GM23338 (cell line): ENCODE results near the gene THSD8. TPM values are rescaled to one million over a fixed set of nuclear protein-coding genes. Genes with fewer than 3 reads are reported as not detected.

Experiments
- ATAC-seq: fragments of 200-7000 bp; cut with Tn5 transposase; 3 replicates; pipeline ENCODE4 v1.9.1; 2020
- DNase-seq: peaks from one replicate; pipeline ENCODE4 v3.0.0-alpha.2; 2015; ENCODE audit warnings: low spot score
- H2AFZ ChIP-seq: fragments of 200-600 bp; sonication (generic); 2 replicates; pipeline ENCODE4 v1.8.0; 2016; ENCODE audit warnings: antibody characterized with exemption, mild to moderate bottlenecking, moderate library complexity
- H3F3A ChIP-seq: fragments of 200-600 bp; sonication (generic); replicated peaks from 2 replicates; pipeline ENCODE4 v1.8.0; 2017; ENCODE audit warnings: antibody characterized with exemption, mixed run types, low read depth
- H3K27ac ChIP-seq: fragments of 200-600 bp; sonication (generic); 2 replicates; pipeline ENCODE4 v1.6.1; 2016; ENCODE audit warnings: low read depth
- H3K27me3 ChIP-seq: fragments of 200-600 bp; sonication (generic); 2 replicates; pipeline ENCODE4 v1.8.0; 2016; ENCODE audit warnings: mild to moderate bottlenecking, mixed run types, moderate library complexity; ENCODE audit not compliant: insufficient read depth
- H3K36me3 ChIP-seq: fragments of 200-600 bp; sonication (generic); 2 replicates; pipeline ENCODE4 v1.8.0; 2016; ENCODE audit warnings: mild to moderate bottlenecking; ENCODE audit not compliant: insufficient read depth
- H3K4me1 ChIP-seq: fragments of 200-600 bp; sonication (generic); 2 replicates; pipeline ENCODE4 v1.8.0; 2016; ENCODE audit warnings: mild to moderate bottlenecking, moderate library complexity; ENCODE audit not compliant: insufficient read depth
- H3K4me2 ChIP-seq: fragments of 200-600 bp; sonication (generic); 2 replicates; pipeline ENCODE4 v1.7.1; 2017; ENCODE audit warnings: mixed run types
- H3K4me3 ChIP-seq: fragments of 200-600 bp; sonication (generic); 2 replicates; pipeline ENCODE4 v1.6.1; 2016; ENCODE audit warnings: mixed run types
- H3K79me2 ChIP-seq: fragments of 200-600 bp; sonication (generic); replicated peaks from 2 replicates; pipeline ENCODE4 v1.8.0; 2017; ENCODE audit warnings: mild to moderate bottlenecking; ENCODE audit not compliant: insufficient read depth
- H3K9me2 ChIP-seq: fragments of 200-600 bp; sonication (generic); 2 replicates; pipeline ENCODE4 v1.8.0; 2017; ENCODE audit not compliant: insufficient read depth
- H4K20me1 ChIP-seq: fragments of 200-600 bp; sonication (generic); replicated peaks from 2 replicates; pipeline ENCODE4 v1.8.0; 2017; ENCODE audit warnings: mild to moderate bottlenecking; ENCODE audit not compliant: insufficient read depth
- H3K27ac Mint-ChIP-seq: 2 replicates; pipeline ENCODE4 v1.8.0; 2020; ENCODE audit warnings: inconsistent platforms, mild to moderate bottlenecking, moderate library complexity, mixed read lengths
- H3K27me3 Mint-ChIP-seq: 3 replicates; pipeline ENCODE4 v1.8.0; 2022; ENCODE audit warnings: low read depth, mild to moderate bottlenecking, moderate library complexity, mixed read lengths, inconsistent platforms; ENCODE audit not compliant: insufficient read depth, poor library complexity
- H3K36me3 Mint-ChIP-seq: 3 replicates; pipeline ENCODE4 v1.8.0; 2021; ENCODE audit warnings: low read depth, mild to moderate bottlenecking, inconsistent platforms, moderate library complexity, mixed read lengths
- H3K4me1 Mint-ChIP-seq: 3 replicates; pipeline ENCODE4 v1.8.0; 2020; ENCODE audit warnings: mild to moderate bottlenecking, inconsistent platforms, mixed read lengths
- H3K4me3 Mint-ChIP-seq: 3 replicates; pipeline ENCODE4 v1.8.0; 2021; ENCODE audit warnings: moderate library complexity, mild to moderate bottlenecking, inconsistent platforms, mixed read lengths
- H3K9me3 Mint-ChIP-seq: 3 replicates; pipeline ENCODE4 v1.8.0; 2020; ENCODE audit warnings: moderate library complexity, mild to moderate bottlenecking, inconsistent platforms, mixed read lengths
- CREB1 ChIP-seq: fragments of 250-450 bp; sonication (Bioruptor Pico); IDR thresholded peaks from 2 replicates; pipeline ENCODE4 v1.5.0; 2020; ENCODE audit warnings: low read depth, mild to moderate bottlenecking, moderate library complexity
- EZH2phosphoT487 ChIP-seq: fragments of 200-600 bp; sonication (generic); IDR thresholded peaks from one replicate; pipeline ENCODE4 v1.8.1; 2018; ENCODE audit warnings: antibody characterized with exemption; ENCODE audit not compliant: unreplicated experiment
- POLR2AphosphoS5 ChIP-seq: IDR thresholded peaks from 2 replicates; pipeline ENCODE4 v1.6.1; 2016; ENCODE audit warnings: antibody characterized with exemption, low read depth
- STAT1 ChIP-seq: IDR thresholded peaks from one replicate; pipeline ENCODE4 v1.6.1; 2016; ENCODE audit warnings: antibody characterized with exemption; ENCODE audit not compliant: unreplicated experiment
- ZNF331 ChIP-seq: fragments of 250-450 bp; sonication (Bioruptor Pico); IDR thresholded peaks from 2 replicates; pipeline ENCODE4 v1.5.0; 2020; ENCODE audit warnings: low read depth, mild to moderate bottlenecking, moderate library complexity
- polyA plus RNA-seq: library from polyadenylated mRNA; unstranded; fragments of >200 nt; fragmentation: Nextera tagmentation; extraction: Ambion mirVana; gene quantifications from 2 replicates; pipeline ENCODE4 v1.2.1, GENCODE V29; 2016
- total RNA-seq: library from RNA; depleted of rRNA; stranded (reverse); fragments of >200 nt; shearing (Covaris generic); gene quantifications from 2 replicates; pipeline ENCODE4 v1.2.3, GENCODE V29; 2014
- TF ChIP-seq, protein P1 (sequence below): IDR thresholded peaks from one replicate; pipeline ENCODE4 v1.6.1; 2018; ENCODE audit warnings: antibody characterized with exemption; ENCODE audit not compliant: unreplicated experiment
- TF ChIP-seq, protein P2 (sequence below): fragments of 250-450 bp; sonication (Bioruptor Pico); IDR thresholded peaks from 2 replicates; pipeline ENCODE4 v1.5.0; 2020; ENCODE audit warnings: mild to moderate bottlenecking, moderate library complexity
- TF ChIP-seq, protein P3 (sequence below): IDR thresholded peaks from 2 replicates; pipeline ENCODE4 v1.6.1; 2016; ENCODE audit warnings: antibody characterized with exemption

THSD8 gene
- total and polyA plus RNA-seq, 2 experiments from 2014 or later = 0.38 to 38.5 TPM

DNA sequence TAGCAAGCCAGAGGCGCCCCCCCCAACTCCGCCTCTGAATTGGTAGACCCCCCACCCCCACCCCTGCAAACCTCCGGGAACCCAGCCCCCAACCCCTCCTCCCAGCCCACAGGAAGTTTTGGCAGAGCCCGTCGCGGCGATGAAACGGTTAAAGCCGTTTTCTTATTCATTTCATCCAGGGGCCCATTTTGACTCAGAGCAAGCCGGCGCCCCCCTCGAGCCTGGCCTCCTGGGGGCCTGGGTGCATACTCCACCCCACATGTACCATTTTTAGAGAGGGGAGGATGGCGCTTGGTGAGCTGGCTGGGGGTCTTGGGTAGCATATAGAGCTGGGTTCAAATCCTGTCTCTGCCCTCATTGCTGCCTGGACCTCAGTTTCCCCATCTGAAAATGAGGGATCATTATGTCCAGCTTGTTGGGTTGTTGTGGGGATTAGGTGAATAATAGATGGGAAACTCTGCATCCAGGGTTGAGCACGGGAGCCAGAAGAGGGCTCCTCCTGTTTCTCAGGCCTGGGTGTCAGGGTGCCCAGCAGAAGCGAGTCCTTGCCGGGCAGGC lies 18.5 kb upstream of the THSD8 start:
- TF ChIP-seq, protein P1, sequence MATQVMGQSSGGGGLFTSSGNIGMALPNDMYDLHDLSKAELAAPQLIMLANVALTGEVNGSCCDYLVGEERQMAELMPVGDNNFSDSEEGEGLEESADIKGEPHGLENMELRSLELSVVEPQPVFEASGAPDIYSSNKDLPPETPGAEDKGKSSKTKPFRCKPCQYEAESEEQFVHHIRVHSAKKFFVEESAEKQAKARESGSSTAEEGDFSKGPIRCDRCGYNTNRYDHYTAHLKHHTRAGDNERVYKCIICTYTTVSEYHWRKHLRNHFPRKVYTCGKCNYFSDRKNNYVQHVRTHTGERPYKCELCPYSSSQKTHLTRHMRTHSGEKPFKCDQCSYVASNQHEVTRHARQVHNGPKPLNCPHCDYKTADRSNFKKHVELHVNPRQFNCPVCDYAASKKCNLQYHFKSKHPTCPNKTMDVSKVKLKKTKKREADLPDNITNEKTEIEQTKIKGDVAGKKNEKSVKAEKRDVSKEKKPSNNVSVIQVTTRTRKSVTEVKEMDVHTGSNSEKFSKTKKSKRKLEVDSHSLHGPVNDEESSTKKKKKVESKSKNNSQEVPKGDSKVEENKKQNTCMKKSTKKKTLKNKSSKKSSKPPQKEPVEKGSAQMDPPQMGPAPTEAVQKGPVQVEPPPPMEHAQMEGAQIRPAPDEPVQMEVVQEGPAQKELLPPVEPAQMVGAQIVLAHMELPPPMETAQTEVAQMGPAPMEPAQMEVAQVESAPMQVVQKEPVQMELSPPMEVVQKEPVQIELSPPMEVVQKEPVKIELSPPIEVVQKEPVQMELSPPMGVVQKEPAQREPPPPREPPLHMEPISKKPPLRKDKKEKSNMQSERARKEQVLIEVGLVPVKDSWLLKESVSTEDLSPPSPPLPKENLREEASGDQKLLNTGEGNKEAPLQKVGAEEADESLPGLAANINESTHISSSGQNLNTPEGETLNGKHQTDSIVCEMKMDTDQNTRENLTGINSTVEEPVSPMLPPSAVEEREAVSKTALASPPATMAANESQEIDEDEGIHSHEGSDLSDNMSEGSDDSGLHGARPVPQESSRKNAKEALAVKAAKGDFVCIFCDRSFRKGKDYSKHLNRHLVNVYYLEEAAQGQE = no peak
- TF ChIP-seq POLR2AphosphoS5 = no peak
- TF ChIP-seq EZH2phosphoT487 = no peak
- TF ChIP-seq CREB1 (CRISPR knock-in tag) = no peak
- TF ChIP-seq ZNF331 (CRISPR knock-in tag) = no peak
- TF ChIP-seq, protein P2, sequence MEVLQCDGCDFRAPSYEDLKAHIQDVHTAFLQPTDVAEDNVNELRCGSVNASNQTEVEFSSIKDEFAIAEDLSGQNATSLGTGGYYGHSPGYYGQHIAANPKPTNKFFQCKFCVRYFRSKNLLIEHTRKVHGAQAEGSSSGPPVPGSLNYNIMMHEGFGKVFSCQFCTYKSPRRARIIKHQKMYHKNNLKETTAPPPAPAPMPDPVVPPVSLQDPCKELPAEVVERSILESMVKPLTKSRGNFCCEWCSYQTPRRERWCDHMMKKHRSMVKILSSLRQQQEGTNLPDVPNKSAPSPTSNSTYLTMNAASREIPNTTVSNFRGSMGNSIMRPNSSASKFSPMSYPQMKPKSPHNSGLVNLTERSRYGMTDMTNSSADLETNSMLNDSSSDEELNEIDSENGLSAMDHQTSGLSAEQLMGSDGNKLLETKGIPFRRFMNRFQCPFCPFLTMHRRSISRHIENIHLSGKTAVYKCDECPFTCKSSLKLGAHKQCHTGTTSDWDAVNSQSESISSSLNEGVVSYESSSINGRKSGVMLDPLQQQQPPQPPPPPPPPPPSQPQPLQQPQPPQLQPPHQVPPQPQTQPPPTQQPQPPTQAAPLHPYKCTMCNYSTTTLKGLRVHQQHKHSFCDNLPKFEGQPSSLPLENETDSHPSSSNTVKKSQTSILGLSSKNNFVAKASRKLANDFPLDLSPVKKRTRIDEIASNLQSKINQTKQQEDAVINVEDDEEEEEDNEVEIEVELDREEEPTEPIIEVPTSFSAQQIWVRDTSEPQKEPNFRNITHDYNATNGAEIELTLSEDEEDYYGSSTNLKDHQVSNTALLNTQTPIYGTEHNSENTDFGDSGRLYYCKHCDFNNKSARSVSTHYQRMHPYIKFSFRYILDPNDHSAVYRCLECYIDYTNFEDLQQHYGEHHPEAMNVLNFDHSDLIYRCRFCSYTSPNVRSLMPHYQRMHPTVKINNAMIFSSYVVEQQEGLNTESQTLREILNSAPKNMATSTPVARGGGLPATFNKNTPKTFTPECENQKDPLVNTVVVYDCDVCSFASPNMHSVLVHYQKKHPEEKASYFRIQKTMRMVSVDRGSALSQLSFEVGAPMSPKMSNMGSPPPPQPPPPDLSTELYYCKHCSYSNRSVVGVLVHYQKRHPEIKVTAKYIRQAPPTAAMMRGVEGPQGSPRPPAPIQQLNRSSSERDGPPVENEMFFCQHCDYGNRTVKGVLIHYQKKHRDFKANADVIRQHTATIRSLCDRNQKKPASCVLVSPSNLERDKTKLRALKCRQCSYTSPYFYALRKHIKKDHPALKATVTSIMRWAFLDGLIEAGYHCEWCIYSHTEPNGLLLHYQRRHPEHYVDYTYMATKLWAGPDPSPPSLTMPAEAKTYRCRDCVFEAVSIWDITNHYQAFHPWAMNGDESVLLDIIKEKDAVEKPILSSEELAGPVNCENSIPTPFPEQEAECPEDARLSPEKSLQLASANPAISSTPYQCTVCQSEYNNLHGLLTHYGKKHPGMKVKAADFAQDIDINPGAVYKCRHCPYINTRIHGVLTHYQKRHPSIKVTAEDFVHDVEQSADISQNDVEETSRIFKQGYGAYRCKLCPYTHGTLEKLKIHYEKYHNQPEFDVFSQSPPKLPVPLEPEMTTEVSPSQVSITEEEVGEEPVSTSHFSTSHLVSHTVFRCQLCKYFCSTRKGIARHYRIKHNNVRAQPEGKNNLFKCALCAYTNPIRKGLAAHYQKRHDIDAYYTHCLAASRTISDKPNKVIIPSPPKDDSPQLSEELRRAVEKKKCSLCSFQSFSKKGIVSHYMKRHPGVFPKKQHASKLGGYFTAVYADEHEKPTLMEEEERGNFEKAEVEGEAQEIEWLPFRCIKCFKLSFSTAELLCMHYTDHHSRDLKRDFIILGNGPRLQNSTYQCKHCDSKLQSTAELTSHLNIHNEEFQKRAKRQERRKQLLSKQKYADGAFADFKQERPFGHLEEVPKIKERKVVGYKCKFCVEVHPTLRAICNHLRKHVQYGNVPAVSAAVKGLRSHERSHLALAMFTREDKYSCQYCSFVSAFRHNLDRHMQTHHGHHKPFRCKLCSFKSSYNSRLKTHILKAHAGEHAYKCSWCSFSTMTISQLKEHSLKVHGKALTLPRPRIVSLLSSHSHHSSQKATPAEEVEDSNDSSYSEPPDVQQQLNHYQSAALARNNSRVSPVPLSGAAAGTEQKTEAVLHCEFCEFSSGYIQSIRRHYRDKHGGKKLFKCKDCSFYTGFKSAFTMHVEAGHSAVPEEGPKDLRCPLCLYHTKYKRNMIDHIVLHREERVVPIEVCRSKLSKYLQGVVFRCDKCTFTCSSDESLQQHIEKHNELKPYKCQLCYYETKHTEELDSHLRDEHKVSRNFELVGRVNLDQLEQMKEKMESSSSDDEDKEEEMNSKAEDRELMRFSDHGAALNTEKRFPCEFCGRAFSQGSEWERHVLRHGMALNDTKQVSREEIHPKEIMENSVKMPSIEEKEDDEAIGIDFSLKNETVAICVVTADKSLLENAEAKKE (CRISPR knock-in tag) = no peak
- TF ChIP-seq, protein P3, sequence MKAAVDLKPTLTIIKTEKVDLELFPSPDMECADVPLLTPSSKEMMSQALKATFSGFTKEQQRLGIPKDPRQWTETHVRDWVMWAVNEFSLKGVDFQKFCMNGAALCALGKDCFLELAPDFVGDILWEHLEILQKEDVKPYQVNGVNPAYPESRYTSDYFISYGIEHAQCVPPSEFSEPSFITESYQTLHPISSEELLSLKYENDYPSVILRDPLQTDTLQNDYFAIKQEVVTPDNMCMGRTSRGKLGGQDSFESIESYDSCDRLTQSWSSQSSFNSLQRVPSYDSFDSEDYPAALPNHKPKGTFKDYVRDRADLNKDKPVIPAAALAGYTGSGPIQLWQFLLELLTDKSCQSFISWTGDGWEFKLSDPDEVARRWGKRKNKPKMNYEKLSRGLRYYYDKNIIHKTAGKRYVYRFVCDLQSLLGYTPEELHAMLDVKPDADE = no peak
- no peak for TF ChIP-seq STAT1
- no peaks in the 10 kb centered on the region for H3K36me3 ChIP-seq
- Mint-ChIP-seq H3K27me3 (peaks cover 10% of the 10 kb centered on the region), H3K4me3 (peak overlapping the region; percentile 68), H3K9me3 (no peaks in the 10 kb centered on the region), H3K27ac (no peak overlapping the region), H3K4me1 (peaks cover 23% of the 10 kb centered on the region), H3K36me3 (no peaks in the 10 kb centered on the region)
- H3K27ac ChIP-seq = no peak overlapping the region
- ATAC-seq (no peak; the same call in 2 of the 3 replicates), DNase-seq (peak; percentile 64)
- H3K4me2 ChIP-seq = peak overlapping the region; percentile 86
- H3K9me2 ChIP-seq = no peaks in the 10 kb centered on the region
- H3K79me2 ChIP-seq = no peaks in the 10 kb centered on the region
- peak overlapping the region; percentile 68 for H3K4me3 ChIP-seq
- no peaks in the 10 kb centered on the region for H4K20me1 ChIP-seq
- H3K27me3 ChIP-seq = no peaks in the 10 kb centered on the region
- no peak overlapping the region for H2AFZ ChIP-seq
- peaks cover 27% of the 10 kb centered on the region for H3F3A ChIP-seq
- peaks cover 29% of the 10 kb centered on the region for H3K4me1 ChIP-seq
